GM19035 (cell line): ENCODE data around the gene TM9SF1.

Experiments used
- ATAC-seq: cut with Tn5 transposase; IDR thresholded peaks from one replicate; pipeline ENCODE4 v1.9.1; 2021; ENCODE audit not compliant: unreplicated experiment

Gene TM9SF1

DNA sequence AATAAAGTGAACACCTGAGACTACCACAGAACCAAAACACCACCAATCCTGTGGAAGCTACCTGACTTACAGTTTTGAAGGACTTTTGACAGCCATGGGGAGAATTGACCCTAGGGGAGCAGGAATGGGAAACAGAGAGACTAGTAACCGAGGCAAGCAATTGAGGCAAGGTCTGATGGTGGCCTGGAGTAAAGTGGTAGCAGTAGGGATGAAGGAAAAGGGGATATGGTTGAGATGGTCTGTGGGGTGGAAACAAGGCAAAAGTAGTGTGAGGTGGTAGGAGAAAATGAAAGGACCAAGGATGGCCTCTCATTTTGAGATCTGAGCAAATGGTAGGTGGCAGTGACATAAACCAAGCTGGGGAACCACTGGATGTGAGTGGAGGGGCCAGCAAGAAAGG is 38.4 kb downstream of the TM9SF1 start:
- ATAC-seq, result no peak

DNA sequence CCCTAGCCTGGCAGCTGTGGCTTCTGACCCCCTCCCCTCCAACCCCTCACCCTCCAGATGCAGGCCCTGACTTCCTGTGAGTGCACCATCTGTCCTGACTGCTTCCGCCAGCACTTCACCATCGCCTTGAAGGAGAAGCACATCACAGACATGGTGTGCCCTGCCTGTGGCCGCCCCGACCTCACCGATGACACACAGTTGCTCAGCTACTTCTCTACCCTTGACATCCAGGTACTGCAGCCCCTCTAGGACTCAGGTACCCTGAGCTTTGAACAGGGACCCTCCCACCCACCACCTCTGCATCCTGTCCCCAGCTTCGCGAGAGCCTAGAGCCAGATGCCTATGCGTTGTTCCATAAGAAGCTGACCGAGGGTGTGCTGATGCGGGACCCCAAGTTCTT is 40.1 kb downstream of the TM9SF1 start:
- ATAC-seq, result no peak

DNA sequence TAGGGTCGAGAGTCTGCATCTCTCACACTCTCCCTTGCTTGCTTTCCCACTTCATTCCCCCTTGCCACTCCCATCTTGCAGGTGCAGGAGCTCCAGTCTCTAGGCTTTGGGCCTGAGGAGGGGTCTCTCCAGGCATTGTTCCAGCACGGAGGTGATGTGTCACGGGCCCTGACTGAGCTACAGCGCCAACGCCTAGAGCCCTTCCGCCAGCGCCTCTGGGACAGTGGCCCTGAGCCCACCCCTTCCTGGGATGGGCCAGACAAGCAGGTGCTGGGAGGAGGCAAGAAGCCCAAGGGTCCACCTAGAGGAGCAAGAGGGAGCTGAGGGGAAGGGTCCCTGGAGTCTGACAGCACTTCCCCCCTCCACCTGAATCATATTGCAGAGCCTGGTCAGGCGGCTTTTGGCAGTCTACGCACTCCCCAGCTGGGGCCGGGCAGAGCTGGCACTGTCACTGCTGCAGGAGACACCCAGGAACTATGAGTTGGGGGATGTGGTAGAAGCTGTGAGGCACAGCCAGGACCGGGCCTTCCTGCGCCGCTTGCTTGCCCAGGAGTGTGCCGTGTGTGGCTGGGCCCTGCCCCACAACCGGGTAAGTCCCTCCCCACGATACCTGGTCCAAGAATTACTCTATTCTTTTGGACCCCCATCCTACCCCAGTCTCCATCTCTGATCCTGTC is 43.7 kb downstream of the TM9SF1 start:
- no peak for ATAC-seq

DNA sequence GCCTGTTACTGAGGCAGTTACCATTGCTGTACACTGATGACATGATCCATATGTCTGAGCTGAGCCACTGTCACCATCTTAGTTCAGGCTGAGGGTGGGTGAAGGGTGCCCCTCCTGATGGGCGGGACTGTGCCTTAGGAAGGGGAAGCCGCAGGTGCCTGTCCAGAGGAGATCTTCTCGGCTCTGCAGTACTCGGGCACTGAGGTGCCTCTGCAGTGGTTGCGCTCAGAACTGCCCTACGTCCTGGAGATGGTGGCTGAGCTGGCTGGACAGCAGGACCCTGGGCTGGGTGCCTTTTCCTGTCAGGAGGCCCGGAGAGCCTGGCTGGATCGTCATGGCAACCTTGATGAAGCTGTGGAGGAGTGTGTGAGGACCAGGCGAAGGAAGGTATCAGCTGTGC is 44.2 kb downstream of the TM9SF1 start:
- no peak for ATAC-seq

DNA sequence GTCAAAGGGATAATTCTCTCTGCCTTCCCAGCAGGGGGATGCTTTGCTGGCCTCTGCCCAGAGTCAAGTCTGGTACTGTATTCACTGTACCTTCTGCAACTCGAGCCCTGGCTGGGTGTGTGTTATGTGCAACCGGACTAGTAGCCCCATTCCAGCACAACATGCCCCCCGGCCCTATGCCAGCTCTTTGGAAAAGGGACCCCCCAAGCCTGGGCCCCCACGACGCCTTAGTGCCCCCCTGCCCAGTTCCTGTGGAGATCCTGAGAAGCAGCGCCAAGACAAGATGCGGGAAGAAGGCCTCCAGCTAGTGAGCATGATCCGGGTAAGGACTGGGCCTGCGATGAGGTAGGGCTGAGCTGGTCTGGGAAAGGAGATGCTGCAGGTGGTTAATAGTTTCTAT is 44.7 kb downstream of the TM9SF1 start:
- no peak for ATAC-seq

DNA sequence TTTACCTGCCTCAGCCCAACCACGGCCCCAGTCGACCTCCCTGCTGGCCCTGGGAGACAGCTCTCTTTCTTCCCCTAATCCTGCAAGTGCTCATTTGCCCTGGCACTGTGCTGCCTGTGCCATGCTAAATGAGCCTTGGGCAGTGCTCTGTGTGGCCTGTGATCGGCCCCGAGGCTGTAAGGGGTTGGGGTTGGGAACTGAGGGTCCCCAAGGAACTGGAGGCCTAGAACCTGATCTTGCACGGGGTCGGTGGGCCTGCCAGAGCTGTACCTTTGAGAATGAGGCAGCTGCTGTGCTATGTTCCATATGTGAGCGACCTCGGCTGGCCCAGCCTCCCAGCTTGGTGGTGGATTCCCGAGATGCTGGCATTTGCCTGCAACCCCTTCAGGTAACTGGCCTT is 45.2 kb downstream of the TM9SF1 start:
- ATAC-seq, result no peak

DNA sequence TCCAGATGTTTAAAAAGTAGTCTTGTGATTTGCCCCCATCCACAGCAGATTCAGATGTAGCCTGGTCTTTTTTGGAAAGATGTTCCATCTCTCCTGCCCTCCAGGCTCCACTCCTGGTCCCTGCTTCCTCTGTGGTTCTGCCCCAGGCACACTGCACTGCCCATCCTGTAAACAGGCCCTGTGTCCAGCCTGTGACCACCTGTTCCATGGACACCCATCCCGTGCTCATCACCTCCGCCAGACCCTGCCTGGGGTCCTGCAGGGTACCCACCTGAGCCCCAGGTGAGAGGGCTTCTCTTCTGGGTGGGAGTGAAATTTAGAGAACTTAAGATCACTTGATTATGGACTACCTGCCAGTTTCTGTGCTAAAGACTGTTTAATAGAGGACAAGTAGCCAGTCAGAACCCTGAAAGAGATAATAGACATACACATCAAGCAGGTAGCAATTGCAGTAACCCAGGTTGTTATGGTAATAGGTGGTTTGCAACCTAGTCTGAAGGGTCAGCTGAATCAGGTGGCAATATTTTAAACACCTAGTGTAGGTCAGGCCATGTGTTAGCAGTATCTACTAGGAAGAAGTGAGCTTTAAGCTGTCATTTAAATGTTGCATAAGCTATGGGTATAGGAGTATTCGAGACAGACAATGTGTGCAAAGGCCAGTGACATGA is 45.8 kb downstream of the TM9SF1 start:
- ATAC-seq, result no peak

DNA sequence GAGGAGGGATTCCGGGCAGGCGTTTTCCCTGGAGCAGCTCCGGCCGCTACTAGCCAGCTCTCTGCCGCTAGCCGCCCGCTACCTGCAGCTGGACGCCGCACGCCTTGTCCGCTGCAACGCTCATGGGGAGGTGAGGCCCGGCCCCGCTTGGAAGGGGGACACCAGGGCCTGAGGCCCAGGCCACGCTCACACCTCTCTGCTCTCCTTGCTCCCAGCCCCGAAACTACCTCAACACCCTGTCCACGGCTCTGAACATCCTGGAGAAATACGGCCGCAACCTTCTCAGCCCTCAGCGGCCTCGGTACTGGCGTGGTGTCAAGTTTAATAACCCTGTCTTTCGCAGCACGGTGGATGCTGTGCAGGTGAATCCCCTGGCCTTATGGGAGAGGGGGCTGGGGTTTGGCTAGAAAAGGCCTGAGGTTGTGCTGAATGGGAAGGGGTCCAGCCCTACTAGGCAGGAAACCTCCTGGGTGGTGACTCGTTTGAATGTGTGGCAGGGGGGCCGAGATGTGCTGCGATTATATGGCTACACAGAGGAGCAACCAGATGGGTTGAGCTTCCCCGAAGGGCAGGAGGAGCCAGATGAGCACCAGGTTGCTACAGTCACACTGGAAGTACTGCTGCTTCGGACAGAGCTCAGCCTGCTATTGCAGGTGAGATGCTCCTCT is 47.3 kb downstream of the TM9SF1 start:
- no peak for ATAC-seq

DNA sequence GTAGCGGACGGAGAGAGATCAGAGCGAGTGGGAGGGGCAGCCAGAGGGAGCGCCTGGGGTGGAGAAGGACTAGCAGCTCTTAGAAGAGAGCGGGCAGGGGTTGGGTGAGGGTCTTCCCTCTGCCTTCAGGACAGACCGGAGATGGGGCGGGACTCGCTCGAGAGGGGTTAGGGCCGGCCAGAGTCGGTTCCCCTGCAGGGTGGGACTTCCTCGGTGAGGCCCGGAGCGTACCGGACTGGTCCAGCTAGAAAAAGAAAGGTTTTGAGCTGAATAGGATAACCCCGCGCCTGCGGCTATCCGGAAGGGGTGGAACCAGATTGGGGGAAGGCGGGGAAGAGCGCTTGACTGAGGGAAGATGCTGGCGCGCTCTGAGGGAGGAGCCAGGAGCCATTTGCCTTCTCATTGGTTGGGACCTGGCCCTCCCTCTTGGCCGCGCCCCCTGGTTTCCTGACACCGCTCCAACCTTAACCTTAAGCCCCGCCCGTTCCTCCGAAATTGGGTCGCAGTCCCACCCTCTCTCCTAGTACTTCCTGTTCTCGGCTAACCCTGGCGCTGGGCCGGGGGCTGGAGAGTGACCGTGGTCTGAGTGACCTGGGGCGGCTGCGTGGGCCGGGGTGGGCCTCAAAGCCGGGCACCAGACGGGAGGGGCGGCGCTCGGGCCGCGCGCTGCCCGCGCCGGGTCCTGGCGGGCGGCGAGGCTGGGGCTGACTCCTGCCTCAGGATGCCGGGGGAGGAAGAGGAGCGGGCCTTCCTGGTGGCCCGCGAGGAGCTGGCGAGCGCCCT is 48.1 kb downstream of the TM9SF1 start, which contains the start of gene RNF31:
RNF31 (plus strand) TSS at position 521 of the 783 bp plus-strand sequence; CDS start at position 722, 201 bp downstream.
- peak; percentile 79 for ATAC-seq

DNA sequence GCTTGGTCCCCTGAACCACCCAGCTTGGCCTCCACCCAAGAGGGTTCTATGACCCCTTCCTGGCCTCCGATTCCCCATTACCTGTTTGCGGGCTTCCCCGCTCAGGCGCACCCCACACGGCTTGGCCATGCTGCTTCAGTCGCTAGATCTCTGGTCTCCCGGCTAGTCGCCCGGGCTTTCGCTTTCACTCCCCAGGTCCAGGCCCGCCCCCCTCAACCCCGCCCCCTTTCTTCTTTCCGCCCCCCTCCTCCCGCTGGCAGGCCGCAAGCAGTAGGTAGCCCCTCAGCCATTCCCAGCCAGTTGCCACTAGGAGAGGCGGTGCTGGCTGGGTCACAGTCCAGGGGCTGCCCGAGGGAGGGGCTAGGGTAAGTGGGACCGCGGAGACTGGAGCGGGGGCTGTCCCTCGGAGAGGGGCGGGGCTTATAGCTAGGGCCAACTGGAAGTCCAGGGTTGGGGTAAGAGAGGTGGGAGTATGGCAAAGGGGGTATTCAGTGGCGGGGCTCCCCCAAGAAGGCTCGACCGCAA is 48.7 kb downstream of the TM9SF1 start, which contains the start of gene PSME2:
PSME2 (minus strand) TSS at position 158 of the 525 bp plus-strand sequence; CDS start at position 129, 29 bp downstream.
- peak; percentile 61 for ATAC-seq

DNA sequence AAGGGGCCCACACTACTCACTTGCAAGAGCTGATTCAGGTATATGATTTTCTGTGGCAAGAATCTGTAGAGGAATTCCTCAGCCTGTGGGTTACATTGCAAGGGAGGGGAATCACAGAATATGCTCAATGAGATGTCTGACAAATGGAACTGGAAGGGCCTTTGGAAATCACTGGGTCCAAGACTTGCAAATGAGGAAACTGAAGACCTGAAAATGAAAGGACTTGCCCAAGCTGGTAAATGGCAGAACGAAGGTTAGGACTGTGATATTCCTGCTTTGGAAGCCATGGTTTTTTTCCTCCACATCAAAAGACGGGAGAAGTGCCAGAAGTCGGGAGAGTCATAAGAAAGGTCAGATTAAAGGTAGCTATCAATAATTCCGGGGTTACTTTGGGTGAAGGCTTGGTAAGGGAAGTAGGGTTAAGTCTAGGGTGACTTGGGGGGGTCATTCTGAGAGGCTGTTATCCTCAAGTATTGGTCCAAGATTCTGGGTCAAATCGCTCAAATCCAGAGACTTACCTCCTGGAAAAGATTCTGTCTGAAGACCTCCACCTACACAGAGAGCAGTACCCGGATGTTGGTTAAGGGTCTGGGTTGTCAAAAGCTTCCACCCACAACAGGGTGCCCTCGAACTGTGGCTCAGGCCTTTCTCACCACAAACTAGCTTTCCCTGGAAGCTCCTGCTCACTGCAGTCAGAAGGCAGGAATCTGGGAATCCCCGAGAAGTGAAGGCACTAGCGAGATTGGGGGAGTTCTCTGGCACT is 49.4 kb downstream of the TM9SF1 start:
- no peak for ATAC-seq

DNA sequence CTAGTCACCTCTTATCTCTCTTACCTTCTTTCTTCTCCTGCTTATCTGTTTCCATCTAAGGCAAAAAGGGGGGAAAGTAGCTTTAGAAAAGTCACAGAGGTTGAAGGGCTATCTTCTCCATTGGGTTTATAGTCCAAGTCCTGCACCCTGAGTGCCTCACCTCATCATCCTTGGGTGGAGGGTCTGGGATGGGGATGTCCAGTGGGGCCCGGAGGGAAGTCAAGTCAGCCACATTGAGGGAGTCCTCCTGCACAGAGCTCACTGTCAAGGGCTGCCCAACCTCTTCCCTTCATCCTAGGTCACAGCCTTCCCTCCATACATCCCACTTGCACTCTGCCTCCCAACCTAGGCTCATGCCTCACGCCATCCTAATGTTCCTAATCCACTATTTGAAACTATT is 50.0 kb downstream of the TM9SF1 start:
- no peak for ATAC-seq

DNA sequence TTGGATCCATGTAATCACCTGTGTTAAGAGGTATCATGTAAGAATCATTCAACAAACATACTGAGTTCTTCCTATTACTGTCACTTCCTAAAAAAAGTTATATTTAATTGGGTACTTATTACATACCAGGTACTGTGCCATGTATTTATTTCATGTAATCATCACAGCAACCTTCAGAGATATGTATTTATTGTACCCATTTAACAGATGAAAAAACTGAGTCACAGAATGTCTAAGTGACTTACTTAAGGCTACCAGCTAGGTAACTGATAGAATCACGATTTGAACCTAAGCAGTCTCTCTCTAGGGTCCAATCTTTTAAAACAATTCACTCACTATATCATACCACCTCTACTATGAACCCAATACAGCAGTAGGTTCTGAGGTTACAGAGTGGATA is 50.8 kb downstream of the TM9SF1 start:
- no peak for ATAC-seq

DNA sequence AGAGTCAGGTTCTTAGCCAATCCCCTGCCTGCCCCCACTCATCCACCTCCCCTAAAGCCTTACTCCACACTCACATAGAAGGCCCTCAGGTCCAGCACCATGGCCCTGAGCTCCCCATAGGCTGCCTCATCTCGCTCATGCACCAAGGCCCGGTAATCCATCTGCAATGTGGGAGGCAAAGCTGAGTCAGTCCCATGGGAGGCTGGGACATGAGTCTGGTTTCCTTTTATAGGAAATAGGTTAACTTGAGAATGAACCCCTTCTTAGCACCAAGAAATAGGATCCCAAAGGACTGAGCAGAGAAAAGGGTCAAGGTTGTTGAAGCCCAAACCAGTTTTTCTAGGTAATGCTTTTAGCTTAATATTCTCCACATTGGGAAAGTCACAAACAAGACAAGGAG is 51.7 kb downstream of the TM9SF1 start:
- ATAC-seq, result no peak

DNA sequence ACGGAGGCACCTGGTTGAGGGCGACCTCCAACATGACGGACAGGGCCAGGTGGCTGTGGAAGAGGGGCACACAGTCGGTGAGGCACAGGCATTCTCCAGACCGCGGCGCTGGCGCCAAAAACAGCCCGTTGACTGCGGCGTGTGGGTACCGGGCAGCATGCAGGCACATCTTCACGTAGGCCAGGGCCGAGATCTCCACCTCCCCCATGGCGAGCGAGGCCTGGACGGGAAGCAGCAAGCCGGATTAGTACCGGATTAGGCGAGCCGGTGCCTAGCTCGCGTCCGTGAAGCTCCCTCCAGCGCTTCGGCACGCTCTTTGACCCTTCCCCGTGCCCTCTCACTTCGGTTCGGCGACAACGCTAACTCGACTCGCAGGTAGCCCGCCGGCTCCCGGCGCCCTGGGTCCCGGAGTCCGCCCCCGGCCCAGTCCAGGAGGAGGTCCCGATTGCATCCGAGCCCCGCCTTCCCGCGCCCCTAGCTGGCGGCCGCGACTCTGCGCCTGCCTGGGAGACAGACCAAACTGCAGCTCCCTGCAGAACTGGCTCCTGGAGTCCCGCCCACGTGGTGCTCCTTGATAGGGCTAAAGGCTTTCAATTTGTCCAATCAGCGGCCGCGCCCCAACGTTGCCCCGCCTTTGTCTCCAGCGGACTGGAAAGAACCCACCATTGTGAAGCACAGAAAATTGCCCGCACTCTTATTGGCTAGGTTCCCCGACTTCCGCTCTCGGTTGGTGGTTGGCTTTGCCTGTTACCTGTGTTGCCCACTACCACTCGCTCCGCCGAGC is 54.0 kb downstream of the TM9SF1 start, which contains the start of gene EMC9:
EMC9 (minus strand) TSS at position 495 of the 784 bp plus-strand sequence; CDS start at position 208, 287 bp downstream.
- ATAC-seq, result peak; percentile 83

DNA sequence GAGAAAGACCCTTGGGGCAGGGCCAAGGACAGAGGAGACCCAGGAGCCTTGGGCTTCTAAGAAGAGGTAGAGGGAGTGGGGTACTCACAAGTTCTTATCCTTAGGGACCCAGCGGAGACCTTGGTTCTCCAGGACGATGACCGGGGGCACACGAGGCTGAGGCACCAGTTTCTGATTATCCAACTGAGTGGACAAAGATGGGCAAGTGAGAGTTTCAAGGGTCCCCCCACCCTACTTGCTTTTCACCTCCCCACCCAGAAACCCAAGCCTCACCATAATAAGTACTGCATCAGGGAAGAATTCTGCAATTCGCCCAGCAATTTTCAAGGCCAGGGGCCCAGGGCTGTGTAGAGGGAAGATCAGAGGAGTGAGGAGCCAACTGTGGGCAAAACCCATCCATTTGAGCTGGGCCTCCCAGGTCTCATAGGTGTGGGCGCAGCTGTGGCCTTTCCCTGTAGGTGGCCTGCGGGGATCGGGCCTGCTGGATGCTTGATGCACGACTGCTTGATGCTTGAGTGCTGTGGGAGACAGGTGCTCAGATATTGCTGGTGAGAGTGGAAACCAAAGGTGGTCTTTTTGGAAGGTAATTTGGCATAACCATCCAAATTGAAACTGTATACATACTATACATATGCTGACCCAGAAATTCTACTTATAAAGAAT is 55.8 kb downstream of the TM9SF1 start:
- no peak for ATAC-seq
